ENCODE results near the gene CDH4. TPM values are rescaled to one million over a fixed set of nuclear protein-coding genes. Genes with fewer than 3 reads are reported as not detected.

CDH4 gene
- total RNA-seq, 1 experiment from 2014 or later = not detected

- no peaks in the 10 kb centered on the region for H3K36me3 ChIP-seq (ENCODE audit: control insufficient read depth, insufficient read depth, low read length)
- CTCF ChIA-PET = no interaction called here
These were observed 349.8 kb downstream of the CDH4 start for GRCh38 chr20:61601853-61602252.

GRCh38 chr20:61603715-61604114, 351.7 kb downstream of the CDH4 start:
- Mint-ChIP-seq H3K27ac (ENCODE audit: unreplicated experiment) (no peak overlapping the region), H3K36me3 (ENCODE audit: insufficient read depth, unreplicated experiment) (no peaks in the 10 kb centered on the region), H3K4me3 (ENCODE audit: unreplicated experiment) (no peak overlapping the region), H3K9me3 (ENCODE audit: unreplicated experiment) (peaks cover 23% of the 10 kb centered on the region), H3K4me1 (ENCODE audit: low read depth, unreplicated experiment) (no peaks in the 10 kb centered on the region), H3K27me3 (ENCODE audit: insufficient read depth, unreplicated experiment) (peaks cover 19% of the 10 kb centered on the region)
- Histone ChIP-seq H3K4me1 (no peaks in the 10 kb centered on the region), H3K36me3 (ENCODE audit: control insufficient read depth, insufficient read depth, low read length) (no peaks in the 10 kb centered on the region), H3K27me3 (replicated peaks; ENCODE audit: control insufficient read depth, insufficient read depth, low read length) (no peaks in the 10 kb centered on the region), H3K9me3 (peaks cover 39% of the 10 kb centered on the region), H3K4me3 (ENCODE audit: low read depth, low read length) (no peak overlapping the region)
- CTCF ChIA-PET = no interaction called here
- no TSS peak for BruUV-seq (replicated peaks)
- POLR2A ChIA-PET = no interaction called here
- DNase-seq = no peak
- TF ChIP-seq CTCF (IDR thresholded peaks at IDR 0.05; ENCODE audit: insufficient read depth in 1 of 2, low read depth in 1 of 2, low read length in 1 of 2, severe bottlenecking in 1 of 2, unreplicated experiment in 1 of 2) = no peak
- intact Hi-C loops (cut with micrococcal nuclease; ENCODE audit: unreplicated experiment) = no loop called here

More at GRCh38 chr20:61601853-61602252, 349.8 kb downstream of the CDH4 start:
- BruUV-seq (replicated peaks) = no TSS peak
- Mint-ChIP-seq H3K27ac (ENCODE audit: unreplicated experiment) (no peak overlapping the region), H3K36me3 (ENCODE audit: insufficient read depth, unreplicated experiment) (no peaks in the 10 kb centered on the region), H3K4me3 (ENCODE audit: unreplicated experiment) (no peak overlapping the region), H3K4me1 (ENCODE audit: low read depth, unreplicated experiment) (no peaks in the 10 kb centered on the region), H3K27me3 (ENCODE audit: insufficient read depth, unreplicated experiment) (peaks cover 14% of the 10 kb centered on the region), H3K9me3 (ENCODE audit: unreplicated experiment) (peaks cover 34% of the 10 kb centered on the region)
- no peaks in the 10 kb centered on the region for H3K27me3 ChIP-seq (replicated peaks; ENCODE audit: control insufficient read depth, insufficient read depth, low read length)
- H3K4me3 ChIP-seq (ENCODE audit: low read depth, low read length) = no peak overlapping the region
- peaks cover 54% of the 10 kb centered on the region for H3K9me3 ChIP-seq
- intact Hi-C loops (cut with micrococcal nuclease; ENCODE audit: unreplicated experiment) = no loop called here
- TF ChIP-seq CTCF (IDR thresholded peaks at IDR 0.05; ENCODE audit: insufficient read depth in 1 of 2, low read depth in 1 of 2, low read length in 1 of 2, severe bottlenecking in 1 of 2, unreplicated experiment in 1 of 2) = no peak
- DNase-seq = no peak
- POLR2A ChIA-PET = no interaction called here
- H3K4me1 ChIP-seq = no peaks in the 10 kb centered on the region

- no peak for DNase-seq
- ChIA-PET POLR2A (no interaction called here), CTCF (no interaction called here)
- intact Hi-C loops (cut with micrococcal nuclease; ENCODE audit: unreplicated experiment) = no loop called here
- Mint-ChIP-seq H3K4me1 (ENCODE audit: low read depth, unreplicated experiment) (no peaks in the 10 kb centered on the region), H3K27ac (ENCODE audit: unreplicated experiment) (no peak overlapping the region), H3K4me3 (ENCODE audit: unreplicated experiment) (no peak overlapping the region), H3K36me3 (ENCODE audit: insufficient read depth, unreplicated experiment) (no peaks in the 10 kb centered on the region), H3K9me3 (ENCODE audit: unreplicated experiment) (peaks cover 23% of the 10 kb centered on the region), H3K27me3 (ENCODE audit: insufficient read depth, unreplicated experiment) (peaks cover 19% of the 10 kb centered on the region)
- no TSS peak for BruUV-seq (replicated peaks)
- Histone ChIP-seq H3K4me3 (ENCODE audit: low read depth, low read length) (no peak overlapping the region), H3K9me3 (peaks cover 33% of the 10 kb centered on the region), H3K27me3 (replicated peaks; ENCODE audit: control insufficient read depth, insufficient read depth, low read length) (no peaks in the 10 kb centered on the region), H3K4me1 (no peaks in the 10 kb centered on the region), H3K36me3 (ENCODE audit: control insufficient read depth, insufficient read depth, low read length) (no peaks in the 10 kb centered on the region)
- TF ChIP-seq CTCF (IDR thresholded peaks at IDR 0.05; ENCODE audit: insufficient read depth in 1 of 2, low read depth in 1 of 2, low read length in 1 of 2, severe bottlenecking in 1 of 2, unreplicated experiment in 1 of 2) = no peak
These were observed 352.5 kb downstream of the CDH4 start for GRCh38 chr20:61604549-61604948.
